Right cardiac atrium (tissue), 5 donors: ENCODE data around the gene THRB. TPM values are rescaled to one million over a fixed set of nuclear protein-coding genes. Genes with fewer than 3 reads are reported as not detected.
A peak's percentile ranks its signal among the peaks of the same experiment; 100 is the strongest.
"Not testable (repeated sequence)": the region's sequence is repeated elsewhere in the genome, so short reads cannot be mapped to it uniquely, and the experiment has no call there.

Experiments used
- ATAC-seq, 2 donors: fragments of 200-7000 bp; cut with Tn5 transposase; one replicate each; pipeline versions ENCODE4 v1.8.0 to v1.9.1; 2020; ENCODE audit warnings: moderate library complexity in 2 of 2, mild to moderate bottlenecking in 1 of 2
- DNase-seq, 3 donors: peaks; one replicate each; pipeline ENCODE4 v3.0.0-alpha.2; 2020
- H3K27ac ChIP-seq: one replicate; pipeline ENCODE4 v1.5.1; 2013; ENCODE audit warnings: mild to moderate bottlenecking, low read length, control low read depth, moderate library complexity
- H3K27me3 ChIP-seq: one replicate; pipeline ENCODE4 v1.6.1; 2013; ENCODE audit not compliant: control insufficient read depth, insufficient read depth
- H3K4me1 ChIP-seq: one replicate; pipeline ENCODE4 v1.6.1; 2013; ENCODE audit warnings: low read length; ENCODE audit not compliant: control insufficient read depth, insufficient read depth
- H3K4me3 ChIP-seq: one replicate; pipeline ENCODE4 v1.5.1; 2013; ENCODE audit warnings: low read length, control low read depth
- H3K9me3 ChIP-seq: one replicate; pipeline ENCODE4 v1.6.1; 2013; ENCODE audit warnings: low read length; ENCODE audit not compliant: control insufficient read depth
- WGBS: extraction: QIAGEN DNeasy Blood & Tissue Kit; methylation state at CpG from one replicate; pipeline ENCODE4 v1.1.7; 2013; 5-methylcytosine and 5-hydroxymethylcytosine counted together
- intact Hi-C, 4 donors: fragments of 100-400 bp; cut with DNase I; formaldehyde crosslinking; loops; one replicate each; pipeline versions ENCODE4 v1.11.0 to v1.14.0; 2022 to 2023
- polyA plus RNA-seq: library from polyadenylated mRNA; stranded (reverse); fragments of 200-250 nt; gene quantifications from one replicate; pipeline ENCODE4 v1.2.3, GENCODE V29; 2013
- total RNA-seq, 4 donors: library from RNA; stranded (reverse); fragmentation: NEBNext Ultra II Directional; extraction: Animal tissue kit (Norgen Biotek cat#: 25700); gene quantifications; one replicate each; pipeline ENCODE4 v1.2.1, GENCODE V29; 2021
- donor health status: healthy with polysubstance abuse.
- donor health status: DM: no; HTN: yes; CAD: no.
- donor health status: DM: no; HTN: no; CAD: no.
- donor health status: DM: no; HTN: yes; CAD: no; lungs with severe emphysema.
- donor health status: DM: yes; HTN: yes; CAD: no.

Gene THRB
- total and polyA plus RNA-seq, 5 donors, result 5.3 to 25.0 (median 18.5) TPM

DNA sequence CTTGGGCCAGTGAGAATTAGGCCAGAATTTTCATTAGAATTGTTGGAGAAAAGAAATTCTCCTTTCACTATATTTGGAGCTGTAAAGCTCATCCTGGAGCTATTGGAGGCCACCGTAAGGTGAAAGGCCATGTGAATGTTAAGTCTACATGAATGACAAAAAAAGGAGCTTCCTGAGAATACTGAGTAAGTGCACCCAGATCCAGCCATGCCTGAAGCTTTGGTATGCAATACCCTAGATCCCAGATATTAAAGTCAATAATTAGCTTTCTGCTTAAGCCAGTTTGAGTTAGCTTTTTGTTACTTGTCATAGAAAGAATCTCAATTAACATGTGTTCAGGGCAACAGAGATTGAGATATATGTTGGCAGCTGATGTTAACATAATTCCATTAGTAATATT is 377.1 kb downstream of the THRB start:
- H3K9me3 ChIP-seq, result no peaks in the 10 kb centered on the region
- ATAC-seq (no peak), DNase-seq (no peak)
- H3K4me1 ChIP-seq, result no peaks in the 10 kb centered on the region
- intact Hi-C loops, result no loop called here
- no peaks in the 10 kb centered on the region for H3K27me3 ChIP-seq
- 97% methylated on average over 1 of the region's 1 CpG for WGBS
- no peak overlapping the region for H3K27ac ChIP-seq
- no peak overlapping the region for H3K4me3 ChIP-seq

DNA sequence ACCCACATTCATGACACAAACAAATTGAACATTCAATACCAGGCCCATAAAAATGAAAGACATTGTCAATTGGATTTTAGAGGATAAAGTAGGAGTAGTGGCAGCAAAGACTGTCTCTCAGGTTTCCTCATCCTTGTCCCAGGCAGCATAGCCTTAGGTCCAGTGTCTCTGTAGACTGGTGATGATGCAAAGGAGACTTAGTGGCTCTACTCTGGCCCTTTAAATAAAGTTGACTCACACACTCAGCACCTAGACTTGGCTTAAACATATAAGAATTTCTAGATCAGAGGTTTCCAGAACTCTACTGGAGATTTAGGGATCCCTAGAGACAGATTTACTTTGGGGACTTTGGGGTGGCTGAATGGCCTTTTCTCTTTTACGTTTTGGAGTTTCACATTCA is 382.9 kb downstream of the THRB start:
- H3K27ac ChIP-seq, result no peak overlapping the region
- no peaks in the 10 kb centered on the region for H3K9me3 ChIP-seq
- ATAC-seq, result no peak
- DNase-seq, result no peak
- intact Hi-C loops, result no loop called here
- no peak overlapping the region for H3K4me3 ChIP-seq
- H3K27me3 ChIP-seq, result no peaks in the 10 kb centered on the region
- no peaks in the 10 kb centered on the region for H3K4me1 ChIP-seq
- WGBS, result 64% methylated on average over 1 of the region's 1 CpG

DNA sequence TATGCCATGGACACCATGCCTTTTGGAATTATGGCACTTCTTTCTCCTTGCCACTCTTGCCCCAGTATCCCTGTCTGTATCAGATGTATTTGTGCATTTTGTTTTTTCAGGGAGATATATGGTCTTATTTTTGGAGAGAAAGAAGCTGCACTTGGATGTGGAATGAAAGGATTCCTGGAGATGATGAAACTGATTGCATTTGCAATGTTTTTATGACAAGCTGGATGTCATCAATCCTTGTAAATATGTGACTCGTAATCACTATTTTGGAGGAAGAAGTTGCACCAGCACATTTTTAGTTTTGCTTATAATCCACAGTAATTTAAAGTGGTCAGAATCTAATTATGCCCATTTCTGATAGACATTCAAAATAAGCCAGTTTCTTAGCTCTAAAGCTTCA is 384.6 kb downstream of the THRB start:
- no peak overlapping the region for H3K4me3 ChIP-seq
- DNase-seq (no peak), ATAC-seq (no peak)
- WGBS, result 62% methylated on average over 1 of the region's 1 CpG
- H3K27me3 ChIP-seq, result no peaks in the 10 kb centered on the region
- no peak overlapping the region for H3K27ac ChIP-seq
- intact Hi-C loops, result no loop called here
- H3K4me1 ChIP-seq, result no peaks in the 10 kb centered on the region
- H3K9me3 ChIP-seq, result no peaks in the 10 kb centered on the region

DNA sequence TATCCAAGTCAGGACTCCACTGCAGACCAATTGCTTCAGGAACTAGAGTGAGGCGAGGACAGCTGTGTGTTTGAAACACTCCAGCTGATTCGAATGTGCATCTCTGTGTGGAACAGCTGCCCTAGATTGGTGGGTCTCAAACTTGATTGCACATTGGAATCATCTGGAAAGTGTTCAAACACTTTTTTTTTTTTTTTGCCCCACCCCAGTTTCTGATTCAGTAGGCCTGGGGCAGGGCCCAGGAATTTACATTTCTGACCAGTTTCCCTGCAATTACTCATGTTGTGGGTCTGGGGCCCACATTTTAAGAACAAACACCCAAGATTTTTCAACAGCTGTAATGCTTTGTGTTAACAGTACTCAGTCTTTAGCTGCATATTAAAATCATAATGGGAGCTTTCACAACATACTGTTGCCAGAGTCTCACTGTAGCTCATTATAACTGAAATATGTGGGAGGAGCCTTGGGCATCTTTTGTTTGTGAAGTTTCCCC is 392.9 kb downstream of the THRB start:
- H3K4me3 ChIP-seq, result no peak overlapping the region
- intact Hi-C loops, result no loop called here
- DNase-seq, result no peak
- no peaks in the 10 kb centered on the region for H3K9me3 ChIP-seq
- WGBS, result 65% methylated on average over 2 of the region's 2 CpGs
- no peaks in the 10 kb centered on the region for H3K4me1 ChIP-seq
- no peak overlapping the region for H3K27ac ChIP-seq
- ATAC-seq, result peak in 1 of 2 donors; percentile 44
- H3K27me3 ChIP-seq, result no peaks in the 10 kb centered on the region

DNA sequence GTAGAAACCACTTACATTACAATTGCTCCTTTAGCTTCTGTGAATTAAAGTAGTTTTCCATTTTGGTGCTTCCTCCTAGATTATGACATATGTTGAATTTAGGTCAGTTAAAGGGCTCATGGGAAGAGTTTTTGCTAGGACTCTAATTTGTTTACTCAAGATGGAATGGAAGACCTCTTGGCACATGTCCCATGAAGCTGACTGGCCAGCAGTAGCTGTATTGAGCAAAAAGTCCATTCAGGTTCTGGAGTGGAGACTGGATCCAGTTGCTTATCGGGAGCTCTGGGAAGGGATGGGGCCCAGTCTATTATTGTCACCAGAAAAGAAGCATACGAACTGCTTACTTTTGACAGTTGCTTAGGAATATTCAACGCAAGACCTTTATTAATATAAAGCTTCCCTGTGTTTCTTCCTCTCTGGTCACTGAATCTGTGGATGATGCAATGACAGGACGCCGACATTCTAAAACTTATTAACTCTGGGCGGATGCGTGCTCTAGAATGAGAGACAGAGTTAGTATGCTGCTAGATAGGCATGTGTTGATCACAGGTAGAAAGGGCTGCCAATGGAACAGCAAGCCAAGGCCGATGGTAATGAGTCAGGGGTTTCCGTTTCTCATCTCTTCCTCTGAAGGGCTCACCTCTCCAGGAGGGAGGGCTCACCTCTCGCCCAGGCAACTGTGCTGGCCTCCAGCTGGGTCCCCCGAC is 393.8 kb downstream of the THRB start:
- peak; percentile 57 to 73 for ATAC-seq
- Histone ChIP-seq H3K9me3 (no peaks in the 10 kb centered on the region), H3K27me3 (no peaks in the 10 kb centered on the region), H3K4me3 (no peak overlapping the region), H3K27ac (no peak overlapping the region), H3K4me1 (no peaks in the 10 kb centered on the region)
- intact Hi-C loops, result no loop called here
- 56% methylated on average over 11 of the region's 11 CpGs for WGBS
- peak in 2 of 3 donors; percentile 21 to 54 for DNase-seq

DNA sequence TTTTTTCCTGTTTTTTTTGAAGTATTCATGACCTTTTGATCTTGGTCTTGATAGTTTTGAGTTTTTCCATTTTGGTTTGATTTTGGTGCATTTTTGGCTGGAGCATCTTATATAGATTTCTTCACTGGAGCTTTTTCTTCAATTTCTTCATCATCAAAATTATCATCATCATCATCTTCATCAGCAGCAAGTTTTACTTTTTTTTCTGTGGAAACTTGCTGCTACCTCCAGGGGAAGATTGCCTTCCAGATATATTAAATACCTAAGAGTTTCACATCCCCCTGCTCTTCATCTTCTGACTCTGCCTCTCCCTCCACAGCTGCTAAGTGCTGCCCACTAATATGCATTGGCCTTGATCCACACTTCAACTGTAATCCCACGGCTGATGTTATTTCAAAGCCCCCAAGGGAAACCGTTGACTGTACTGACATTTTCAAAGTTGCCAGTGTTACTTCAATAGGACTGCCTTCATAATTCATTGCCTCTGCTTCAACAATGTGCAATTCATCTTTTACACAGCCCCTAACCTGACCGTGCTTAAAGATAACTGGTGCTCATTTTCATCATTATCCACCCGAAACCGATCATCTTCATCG is 397.9 kb downstream of the THRB start:
- Histone ChIP-seq H3K9me3 (no peaks in the 10 kb centered on the region), H3K27me3 (no peaks in the 10 kb centered on the region), H3K4me3 (no peak overlapping the region), H3K4me1 (no peaks in the 10 kb centered on the region), H3K27ac (no peak overlapping the region)
- DNase-seq, result no peak
- intact Hi-C loops, result no loop called here
- ATAC-seq, result peak; percentile 31 to 32
- 57% methylated on average over 6 of the region's 6 CpGs for WGBS

DNA sequence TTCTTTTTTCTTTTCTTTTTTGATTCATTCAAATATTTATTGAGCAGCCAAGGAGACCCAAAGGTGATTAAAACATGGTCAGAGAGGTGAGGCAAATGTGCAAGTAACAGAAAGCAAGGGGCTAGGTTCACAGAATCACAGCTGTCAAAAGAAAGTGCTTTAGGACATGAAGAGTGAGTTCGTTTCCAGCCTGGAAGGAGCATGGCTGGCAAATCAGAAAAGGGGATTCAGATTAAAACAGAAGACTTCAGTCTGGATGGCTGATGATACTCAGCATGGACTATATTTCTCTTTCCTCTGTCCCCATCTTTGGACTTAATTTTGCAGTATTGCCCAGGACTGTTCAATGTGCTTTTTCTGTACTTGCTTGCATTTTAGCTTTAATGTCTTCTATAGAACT is 398.4 kb downstream of the THRB start:
- Histone ChIP-seq H3K4me1 (no peaks in the 10 kb centered on the region), H3K9me3 (no peaks in the 10 kb centered on the region), H3K4me3 (no peak overlapping the region), H3K27me3 (no peaks in the 10 kb centered on the region), H3K27ac (no peak overlapping the region)
- intact Hi-C loops, result no loop called here
- WGBS, result 31% methylated on average over 1 of the region's 1 CpG
- DNase-seq (no peak), ATAC-seq (no peak)

DNA sequence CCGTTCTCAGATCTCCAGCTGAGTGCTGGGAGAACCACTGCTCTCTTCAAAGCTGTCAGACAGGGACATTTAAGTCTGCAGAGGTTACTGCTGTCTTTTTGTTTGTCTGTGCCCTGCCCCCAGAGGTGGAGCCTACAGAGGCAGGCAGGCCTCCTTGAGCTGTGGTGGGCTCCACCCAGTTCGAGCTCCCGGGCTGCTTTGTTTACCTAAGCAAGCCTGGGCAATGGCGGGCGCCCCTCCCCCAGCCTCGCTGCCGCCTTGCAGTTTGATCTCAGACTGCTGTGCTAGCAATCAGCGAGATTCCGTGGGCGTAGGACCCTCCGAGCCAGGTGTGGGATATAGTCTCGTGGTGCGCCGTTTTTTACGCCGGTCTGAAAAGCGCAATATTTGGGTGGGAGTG is 399.8 kb downstream of the THRB start:
- H3K4me1 ChIP-seq, H3K4me3 ChIP-seq, H3K27me3 ChIP-seq, intact Hi-C loops, ATAC-seq, H3K27ac ChIP-seq, H3K9me3 ChIP-seq, DNase-seq: not testable (repeated sequence)
- 67% methylated on average over 15 of the region's 17 CpGs for WGBS

DNA sequence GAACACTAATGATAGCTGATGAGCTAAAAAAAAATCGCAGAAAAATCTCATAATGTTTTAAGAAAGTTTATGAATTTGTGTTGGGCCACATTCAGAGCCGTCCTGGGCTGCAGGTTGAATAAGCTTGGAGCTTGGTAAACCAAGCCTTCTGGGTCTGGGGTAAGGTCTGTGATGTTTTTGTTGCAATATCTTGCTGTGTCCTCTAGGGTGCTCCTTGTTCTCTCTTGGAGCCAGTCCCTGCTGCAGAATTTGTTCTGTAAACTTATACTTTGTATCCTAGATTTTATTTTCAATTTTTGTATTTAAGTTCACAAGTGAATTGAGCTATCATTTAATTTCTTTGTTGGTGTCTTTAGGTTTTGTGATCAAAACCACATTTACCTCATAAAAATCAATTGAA is 405.9 kb downstream of the THRB start:
- intact Hi-C loops, result no loop called here
- Histone ChIP-seq H3K4me3 (no peak overlapping the region), H3K4me1 (no peaks in the 10 kb centered on the region), H3K9me3 (no peaks in the 10 kb centered on the region), H3K27ac (no peak overlapping the region), H3K27me3 (no peaks in the 10 kb centered on the region)
- ATAC-seq (no peak), DNase-seq (no peak)
- WGBS, result 49% methylated on average over 2 of the region's 2 CpGs

DNA sequence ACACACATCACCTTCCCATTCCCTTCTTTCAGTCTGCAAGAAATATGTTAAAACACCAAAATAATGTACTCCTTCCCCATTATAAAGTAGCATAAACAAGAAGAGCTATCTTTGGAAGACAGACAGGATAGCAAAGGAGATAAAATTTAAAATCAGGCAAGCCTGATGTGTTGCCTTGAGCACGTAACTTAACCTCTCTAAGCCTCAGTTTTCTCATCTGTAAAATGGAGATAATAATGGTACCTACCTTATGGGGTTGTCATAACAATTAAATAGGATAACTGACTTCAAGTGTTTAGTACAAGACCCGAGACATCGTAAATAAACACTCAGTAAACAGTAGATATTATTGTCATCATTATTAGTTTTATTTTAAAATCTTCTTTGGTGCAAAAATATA is 407.2 kb downstream of the THRB start:
- ATAC-seq (no peak), DNase-seq (no peak)
- Histone ChIP-seq H3K27ac (no peak overlapping the region), H3K27me3 (no peaks in the 10 kb centered on the region), H3K4me3 (no peak overlapping the region), H3K4me1 (no peaks in the 10 kb centered on the region), H3K9me3 (no peaks in the 10 kb centered on the region)
- intact Hi-C loops, result no loop called here
- WGBS, result 94% methylated on average over 3 of the region's 3 CpGs

DNA sequence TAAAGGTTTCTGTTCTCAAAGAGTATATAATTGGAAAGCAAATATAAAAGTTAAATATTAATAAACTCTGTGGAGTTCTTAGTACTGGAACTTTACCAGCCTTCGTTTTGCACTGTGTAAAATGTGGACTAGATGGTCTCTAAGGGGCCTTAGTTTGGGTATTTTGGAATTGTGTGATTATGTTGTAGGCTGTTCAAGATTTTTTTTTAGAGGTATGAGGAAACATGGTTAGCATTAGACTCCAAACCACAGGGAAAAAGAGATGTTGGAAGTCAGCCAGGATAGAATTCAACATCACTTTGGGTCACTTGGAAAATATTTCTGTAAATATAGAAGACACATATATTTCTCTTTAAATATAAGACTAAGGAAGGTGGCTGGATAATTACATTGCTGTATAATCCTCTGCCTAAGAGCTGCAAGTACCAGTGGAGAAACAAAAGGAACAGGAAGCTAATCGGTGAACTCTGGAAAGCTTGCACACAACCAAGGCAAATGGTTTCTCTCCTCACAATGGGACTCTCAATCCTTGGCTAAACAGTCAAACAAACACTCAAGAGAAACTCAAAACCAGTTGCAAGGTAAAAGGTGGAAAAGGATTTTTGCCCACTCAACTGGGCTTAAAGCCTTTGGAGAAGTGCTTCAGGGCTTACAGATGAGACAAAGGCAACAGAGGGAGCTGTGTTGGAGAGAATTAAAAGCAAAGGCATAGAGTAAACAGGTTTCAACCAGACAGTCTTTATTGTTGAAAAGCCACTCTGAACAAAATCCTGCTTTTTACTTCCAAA is 407.8 kb downstream of the THRB start:
- whole genome bisulfite sequencing, result 46% methylated on average over 2 of the region's 2 CpGs
- DNase-seq (no peak), ATAC-seq (no peak)
- no peak overlapping the region for H3K4me3 ChIP-seq
- H3K4me1 ChIP-seq, result no peaks in the 10 kb centered on the region
- intact Hi-C loops, result no loop called here
- H3K27me3 ChIP-seq, result no peaks in the 10 kb centered on the region
- no peaks in the 10 kb centered on the region for H3K9me3 ChIP-seq
- H3K27ac ChIP-seq, result no peak overlapping the region
